Hematopoietic multipotent progenitor cell treated with erythropoietin and hydrocortisone succinate and interleukin-3 and kit ligand, for 8 days (in vitro differentiated cells): ENCODE measurements around the gene CAPN13.

Source experiments
- DNase-seq: peaks from one replicate; pipeline ENCODE4 v3.0.0-alpha.2; 2015

The CAPN13 gene

GRCh38 chr2:30763151-30763660 is 44.0 kb downstream of the CAPN13 start:
- no peak for DNase-seq

- DNase-seq: no peak
These were observed 46.0 kb downstream of the CAPN13 start for GRCh38 chr2:30761226-30761625.

- DNase-seq: no peak
These were observed 47.8 kb downstream of the CAPN13 start for GRCh38 chr2:30759481-30759880.

GRCh38 chr2:30758191-30758651 is 49.0 kb downstream of the CAPN13 start:
- no peak for DNase-seq

- DNase-seq: no peak
These were observed 49.5 kb downstream of the CAPN13 start for GRCh38 chr2:30757749-30758148.

GRCh38 chr2:30756971-30757370 is 50.3 kb downstream of the CAPN13 start:
- DNase-seq: no peak

- no peak for DNase-seq
These were observed 51.1 kb downstream of the CAPN13 start for GRCh38 chr2:30756051-30756719.

GRCh38 chr2:30753630-30754029 is 53.6 kb downstream of the CAPN13 start:
- DNase-seq: no peak

GRCh38 chr2:30752811-30753210 is 54.4 kb downstream of the CAPN13 start:
- no peak for DNase-seq

- no peak for DNase-seq
These were observed 60.0 kb downstream of the CAPN13 start for GRCh38 chr2:30747206-30747605.

GRCh38 chr2:30744823-30745222 is 62.4 kb downstream of the CAPN13 start:
- DNase-seq: no peak

GRCh38 chr2:30741576-30741975 is 65.7 kb downstream of the CAPN13 start:
- DNase-seq: no peak

- no peak for DNase-seq
These were observed 68.9 kb downstream of the CAPN13 start for GRCh38 chr2:30738141-30738911.

- DNase-seq: no peak
These were observed 70.0 kb downstream of the CAPN13 start for GRCh38 chr2:30737326-30737610.

- no peak for DNase-seq
These were observed 70.6 kb downstream of the CAPN13 start for GRCh38 chr2:30736461-30737325.

GRCh38 chr2:30733876-30734520 is 73.2 kb downstream of the CAPN13 start:
- no peak for DNase-seq

- no peak for DNase-seq
These were observed 74.4 kb downstream of the CAPN13 start for GRCh38 chr2:30732876-30733275.

- DNase-seq: no peak
These were observed 74.9 kb downstream of the CAPN13 start for GRCh38 chr2:30732376-30732775.

GRCh38 chr2:30731706-30732105 is 75.5 kb downstream of the CAPN13 start:
- no peak for DNase-seq

GRCh38 chr2:30730736-30731647 is 76.3 kb downstream of the CAPN13 start:
- no peak for DNase-seq

GRCh38 chr2:30729031-30729430 is 78.2 kb downstream of the CAPN13 start:
- no peak for DNase-seq
